CD4-positive, CD25-positive, alpha-beta regulatory T cell (primary cell): ENCODE results near the gene RBFOX2. TPM values are rescaled to one million over a fixed set of nuclear protein-coding genes. Genes with fewer than 3 reads are reported as not detected.

Source experiments
- ATAC-seq, 2 donors: fragments of 150-1000 bp; cut with Tn5 transposase; one replicate each; pipeline ENCODE4 v1.10.0; 2021; ENCODE audit warnings: low read depth in 2 of 2, moderate number of reproducible peaks in 2 of 2, moderate library complexity in 1 of 2
- DNase-seq, 3 donors: peaks; one replicate each; pipeline versions ENCODE4 v3.0.0 to v3.0.0-alpha.2; 2012 to 2022; ENCODE audit warnings: mixed read lengths in 1 of 3
- H3K27ac ChIP-seq: one replicate; pipeline ENCODE4 v1.7.0; 2013; ENCODE audit warnings: mild to moderate bottlenecking, low read length; ENCODE audit not compliant: insufficient read depth, poor library complexity, severe bottlenecking
- H3K27me3 ChIP-seq: one replicate; pipeline ENCODE4 v1.7.0; 2013; ENCODE audit warnings: low read length; ENCODE audit not compliant: control insufficient read depth, insufficient read depth
- H3K36me3 ChIP-seq: one replicate; pipeline ENCODE4 v1.7.0; 2013; ENCODE audit warnings: mild to moderate bottlenecking, low read length, moderate library complexity; ENCODE audit not compliant: control insufficient read depth, insufficient read depth
- H3K4me1 ChIP-seq: 2 replicates; pipeline ENCODE4 v1.7.0; 2013; ENCODE audit warnings: mild to moderate bottlenecking, low read length; ENCODE audit not compliant: insufficient read depth, control insufficient read depth, poor library complexity, severe bottlenecking
- H3K4me3 ChIP-seq: one replicate; pipeline ENCODE4 v1.7.0; 2013; ENCODE audit warnings: low read depth, mild to moderate bottlenecking, low read length, moderate library complexity
- H3K9me3 ChIP-seq, 2 experiments: 1 replicate in 1 of 2; 2 replicates in 1 of 2; pipeline ENCODE4 v1.7.0; 2013; ENCODE audit warnings: low read length in 2 of 2, mild to moderate bottlenecking in 1 of 2, moderate library complexity in 1 of 2; ENCODE audit not compliant: control insufficient read depth in 2 of 2
- H3K27ac Mint-ChIP-seq, 3 donors: one replicate each; pipeline ENCODE4 v1.8.0; 2020 to 2022; ENCODE audit warnings: mild to moderate bottlenecking in 3 of 3, mixed read lengths in 3 of 3, moderate library complexity in 2 of 3
- H3K27me3 Mint-ChIP-seq: one replicate; pipeline ENCODE4 v1.8.0; 2022; ENCODE audit warnings: mild to moderate bottlenecking, mixed read lengths
- H3K36me3 Mint-ChIP-seq: one replicate; pipeline ENCODE4 v1.8.0; 2020; ENCODE audit warnings: mixed read lengths
- H3K4me1 Mint-ChIP-seq, 4 donors: one replicate each; pipeline ENCODE4 v1.8.0; 2020 to 2022; ENCODE audit warnings: mixed read lengths in 4 of 4, mild to moderate bottlenecking in 1 of 4
- H3K4me3 Mint-ChIP-seq, 4 donors: one replicate each; pipeline ENCODE4 v1.8.0; 2020 to 2022; ENCODE audit warnings: mild to moderate bottlenecking in 4 of 4, mixed read lengths in 4 of 4, moderate library complexity in 3 of 4
- H3K9me3 Mint-ChIP-seq, 7 donors: one replicate each; pipeline ENCODE4 v1.8.0; 2020 to 2022; ENCODE audit warnings: mixed read lengths in 7 of 7, mild to moderate bottlenecking in 3 of 7, moderate library complexity in 2 of 7
- polyA plus RNA-seq, 4 donors: library from polyadenylated mRNA; unstranded; fragments of 300-500 nt; fragmentation: Illumina TruSeq; gene quantifications; one replicate each; pipeline ENCODE4 v1.2.3, GENCODE V29; 2021
- total RNA-seq: library from RNA; stranded (reverse); gene quantifications from one replicate; pipeline ENCODE4 v1.2.3, GENCODE V29; 2022

RBFOX2 gene
- total and polyA plus RNA-seq, 5 donors from 2014 or later, result 0.25 to 0.52 TPM; not detected in 3

DNA sequence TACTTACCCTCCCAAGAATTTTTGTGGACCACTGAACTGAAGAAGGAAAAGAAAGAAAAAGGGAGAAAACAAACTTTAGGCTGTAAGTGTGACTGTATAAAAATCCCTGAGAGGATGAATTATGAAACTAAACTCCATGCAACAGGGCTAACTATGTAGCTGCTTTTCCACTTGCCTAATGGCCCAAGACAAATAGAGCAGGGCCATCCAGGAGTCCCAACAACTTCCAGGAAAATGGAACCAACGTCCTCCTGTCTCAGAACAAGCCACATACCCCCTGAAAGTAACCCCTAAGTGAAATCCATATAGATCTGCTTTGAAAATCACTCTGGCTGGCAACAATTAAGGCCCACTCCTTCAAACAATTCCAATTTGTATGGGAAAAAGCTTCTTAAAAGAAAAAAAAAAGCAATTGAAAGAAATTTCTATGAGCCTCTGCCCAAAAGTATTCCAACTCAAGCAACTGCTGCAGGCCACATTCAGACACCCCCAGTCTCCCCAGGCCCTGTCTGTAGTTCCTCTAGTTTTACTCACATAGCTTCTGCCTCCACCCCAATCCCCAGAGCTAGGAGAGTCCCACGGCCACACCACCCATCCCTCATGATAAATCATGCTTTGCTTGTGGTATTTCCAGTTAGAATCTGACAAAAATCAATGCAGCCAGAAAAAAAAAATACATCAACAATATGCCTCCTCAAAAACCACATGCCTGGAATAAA is 12.7 kb downstream of the RBFOX2 start:
- Mint-ChIP-seq H3K36me3 (no peaks in the 10 kb centered on the region), H3K4me3 (no peak overlapping the region), H3K27me3 (peaks cover 44% of the 10 kb centered on the region), H3K27ac (no peak overlapping the region), H3K9me3 (no peaks in the 10 kb centered on the region), H3K4me1 (no peaks in the 10 kb centered on the region)
- H3K9me3 ChIP-seq, result no peaks in the 10 kb centered on the region
- no peaks in the 10 kb centered on the region for H3K36me3 ChIP-seq
- H3K4me3 ChIP-seq, result no peak overlapping the region
- H3K27ac ChIP-seq, result no peak overlapping the region
- DNase-seq (no peak), ATAC-seq (no peak)
- no peaks in the 10 kb centered on the region for H3K4me1 ChIP-seq
- H3K27me3 ChIP-seq, result peaks cover 7% of the 10 kb centered on the region

GRCh38 chr22:36015155-36015810 is 13.3 kb downstream of the RBFOX2 start:
- Mint-ChIP-seq H3K4me3 (no peak overlapping the region), H3K27ac (no peak overlapping the region), H3K36me3 (no peaks in the 10 kb centered on the region), H3K4me1 (no peaks in the 10 kb centered on the region), H3K9me3 (no peaks in the 10 kb centered on the region), H3K27me3 (peaks cover 47% of the 10 kb centered on the region)
- no peaks in the 10 kb centered on the region for H3K4me1 ChIP-seq
- peaks cover 7% of the 10 kb centered on the region for H3K27me3 ChIP-seq
- H3K4me3 ChIP-seq, result no peak overlapping the region
- H3K36me3 ChIP-seq, result no peaks in the 10 kb centered on the region
- ATAC-seq (no peak), DNase-seq (no peak)
- no peak overlapping the region for H3K27ac ChIP-seq
- H3K9me3 ChIP-seq, result no peaks in the 10 kb centered on the region

- no peak overlapping the region for H3K4me3 ChIP-seq
- H3K36me3 Mint-ChIP-seq, result no peaks in the 10 kb centered on the region
- DNase-seq, result no peak
- H3K27me3 ChIP-seq, result peaks cover 9% of the 10 kb centered on the region
- peaks cover 41% of the 10 kb centered on the region for H3K27me3 Mint-ChIP-seq
- H3K9me3 Mint-ChIP-seq, result no peaks in the 10 kb centered on the region
- no peak for ATAC-seq
- no peak overlapping the region for H3K27ac Mint-ChIP-seq
- no peaks in the 10 kb centered on the region for H3K9me3 ChIP-seq
- no peaks in the 10 kb centered on the region for H3K4me1 Mint-ChIP-seq
- no peak overlapping the region for H3K27ac ChIP-seq
- H3K36me3 ChIP-seq, result no peaks in the 10 kb centered on the region
- H3K4me3 Mint-ChIP-seq, result no peak overlapping the region
- no peaks in the 10 kb centered on the region for H3K4me1 ChIP-seq
Measured at GRCh38 chr22:36014546-36015074, 14.0 kb downstream of the RBFOX2 start.

- no peak overlapping the region for H3K4me3 Mint-ChIP-seq
- H3K36me3 Mint-ChIP-seq, result no peaks in the 10 kb centered on the region
- H3K4me3 ChIP-seq, result no peak overlapping the region
- H3K36me3 ChIP-seq, result no peaks in the 10 kb centered on the region
- H3K4me1 ChIP-seq, result no peaks in the 10 kb centered on the region
- no peak for ATAC-seq
- H3K4me1 Mint-ChIP-seq, result no peaks in the 10 kb centered on the region
- no peaks in the 10 kb centered on the region for H3K9me3 ChIP-seq
- no peak overlapping the region for H3K27ac ChIP-seq
- peaks cover 11% of the 10 kb centered on the region for H3K27me3 ChIP-seq
- peaks cover 31% of the 10 kb centered on the region for H3K27me3 Mint-ChIP-seq
- no peaks in the 10 kb centered on the region for H3K9me3 Mint-ChIP-seq
- H3K27ac Mint-ChIP-seq, result no peak overlapping the region
- no peak for DNase-seq
Measured at GRCh38 chr22:36012332-36012731, 16.3 kb downstream of the RBFOX2 start.

- DNase-seq (no peak), ATAC-seq (no peak)
- H3K4me3 Mint-ChIP-seq, result no peak overlapping the region
- H3K4me3 ChIP-seq, result no peak overlapping the region
- peaks cover 15% of the 10 kb centered on the region for H3K27me3 ChIP-seq
- no peaks in the 10 kb centered on the region for H3K9me3 ChIP-seq
- H3K27ac ChIP-seq, result no peak overlapping the region
- no peaks in the 10 kb centered on the region for H3K36me3 Mint-ChIP-seq
- peaks cover 29% of the 10 kb centered on the region for H3K27me3 Mint-ChIP-seq
- H3K4me1 Mint-ChIP-seq, result no peaks in the 10 kb centered on the region
- H3K9me3 Mint-ChIP-seq, result peaks cover 0 to 6% (median 0%) of the 10 kb centered on the region in 7 donors
- no peaks in the 10 kb centered on the region for H3K36me3 ChIP-seq
- no peaks in the 10 kb centered on the region for H3K4me1 ChIP-seq
- H3K27ac Mint-ChIP-seq, result no peak overlapping the region
Measured at GRCh38 chr22:36010882-36011281, 17.7 kb downstream of the RBFOX2 start.

DNA sequence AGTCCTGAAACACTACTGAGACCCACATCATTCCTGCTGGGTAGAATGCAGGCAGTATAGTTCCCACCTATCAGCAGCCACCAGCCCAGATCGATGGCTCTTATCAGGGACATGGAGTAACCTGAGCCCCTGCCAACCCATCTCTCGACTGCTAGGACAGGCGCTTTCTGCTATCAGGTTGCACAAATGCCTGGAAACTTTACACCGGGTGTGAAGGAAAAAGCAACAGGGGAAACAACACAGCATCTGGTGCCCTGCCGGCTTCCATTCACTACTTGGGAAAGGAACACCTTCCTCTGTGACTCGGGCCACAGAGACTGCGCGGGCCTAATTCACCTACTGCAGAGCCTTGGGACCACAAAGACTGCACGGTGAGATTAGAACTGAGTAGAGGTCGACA is 18.5 kb downstream of the RBFOX2 start:
- H3K27ac ChIP-seq, result no peak overlapping the region
- H3K36me3 ChIP-seq, result no peaks in the 10 kb centered on the region
- peaks cover 11% of the 10 kb centered on the region for H3K27me3 ChIP-seq
- H3K4me3 ChIP-seq, result no peak overlapping the region
- ATAC-seq (no peak), DNase-seq (no peak)
- H3K4me1 Mint-ChIP-seq, result no peaks in the 10 kb centered on the region
- peaks cover 0 to 6% (median 0%) of the 10 kb centered on the region in 7 donors for H3K9me3 Mint-ChIP-seq
- peaks cover 24% of the 10 kb centered on the region for H3K27me3 Mint-ChIP-seq
- no peaks in the 10 kb centered on the region for H3K4me1 ChIP-seq
- H3K4me3 Mint-ChIP-seq, result no peak overlapping the region
- H3K36me3 Mint-ChIP-seq, result no peaks in the 10 kb centered on the region
- no peak overlapping the region for H3K27ac Mint-ChIP-seq
- H3K9me3 ChIP-seq, result no peaks in the 10 kb centered on the region

DNA sequence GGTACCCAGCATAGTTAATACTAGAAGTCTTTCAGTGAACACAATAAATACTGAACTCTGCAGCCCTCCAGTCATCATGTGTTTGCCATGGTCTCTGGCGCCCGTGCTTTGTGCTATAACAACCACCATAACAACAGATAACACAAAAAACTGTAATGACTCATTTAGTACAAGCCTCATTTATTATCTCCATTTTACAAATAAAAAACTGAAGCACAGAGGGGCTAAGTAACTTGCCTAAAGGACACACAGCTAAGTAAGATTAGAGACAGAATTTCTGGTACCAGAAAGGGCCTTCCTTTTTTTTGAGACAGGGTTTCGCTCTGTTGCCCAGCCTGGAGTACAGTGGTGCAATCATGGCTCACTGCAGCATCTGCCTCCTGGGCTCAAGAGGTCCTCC is 19.5 kb downstream of the RBFOX2 start:
- peaks cover 0 to 6% (median 0%) of the 10 kb centered on the region in 7 donors for H3K9me3 Mint-ChIP-seq
- no peak overlapping the region for H3K27ac Mint-ChIP-seq
- peaks cover 24% of the 10 kb centered on the region for H3K27me3 Mint-ChIP-seq

More for the DNA sequence above, 19.5 kb downstream of the RBFOX2 start:
- H3K4me1 Mint-ChIP-seq, result no peaks in the 10 kb centered on the region
- Histone ChIP-seq H3K27me3 (peaks cover 11% of the 10 kb centered on the region), H3K27ac (no peak overlapping the region), H3K9me3 (no peaks in the 10 kb centered on the region), H3K36me3 (no peaks in the 10 kb centered on the region), H3K4me1 (no peaks in the 10 kb centered on the region), H3K4me3 (no peak overlapping the region)
- ATAC-seq, result no peak
- peaks cover 3% of the 10 kb centered on the region for H3K36me3 Mint-ChIP-seq
- DNase-seq, result no peak
- H3K4me3 Mint-ChIP-seq, result no peak overlapping the region
